Measurements from ENCODE around the gene FN1. TPM values are rescaled to one million over a fixed set of nuclear protein-coding genes. Genes with fewer than 3 reads are reported as not detected.

The FN1 gene
- total and polyA plus RNA-seq, 2 of the 8 experiments (the other 6 are each of a cell fraction or from before 2014, with no cell fraction given): 42.9 to 109 TPM

DNA sequence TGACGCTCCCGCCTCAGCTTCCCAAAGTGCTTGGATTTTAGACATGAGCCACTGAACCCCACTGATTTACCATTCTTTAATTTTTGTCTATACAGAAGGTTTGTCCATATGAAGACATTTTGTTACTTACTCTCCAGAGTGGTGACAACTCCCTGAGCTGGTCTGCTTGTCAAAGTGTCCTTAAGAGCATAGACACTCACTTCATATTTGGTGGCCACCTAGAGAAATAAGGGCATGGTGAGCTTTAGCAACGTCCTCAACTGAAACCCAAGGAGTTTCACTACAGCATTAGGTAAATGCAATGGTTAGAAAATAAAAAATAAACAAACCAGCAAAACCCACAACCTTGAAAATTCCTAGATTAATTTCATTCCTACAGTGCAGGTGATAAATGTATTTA lies 57.8 kb downstream of the FN1 start (continued):
- TF ChIP-seq, protein P1, sequence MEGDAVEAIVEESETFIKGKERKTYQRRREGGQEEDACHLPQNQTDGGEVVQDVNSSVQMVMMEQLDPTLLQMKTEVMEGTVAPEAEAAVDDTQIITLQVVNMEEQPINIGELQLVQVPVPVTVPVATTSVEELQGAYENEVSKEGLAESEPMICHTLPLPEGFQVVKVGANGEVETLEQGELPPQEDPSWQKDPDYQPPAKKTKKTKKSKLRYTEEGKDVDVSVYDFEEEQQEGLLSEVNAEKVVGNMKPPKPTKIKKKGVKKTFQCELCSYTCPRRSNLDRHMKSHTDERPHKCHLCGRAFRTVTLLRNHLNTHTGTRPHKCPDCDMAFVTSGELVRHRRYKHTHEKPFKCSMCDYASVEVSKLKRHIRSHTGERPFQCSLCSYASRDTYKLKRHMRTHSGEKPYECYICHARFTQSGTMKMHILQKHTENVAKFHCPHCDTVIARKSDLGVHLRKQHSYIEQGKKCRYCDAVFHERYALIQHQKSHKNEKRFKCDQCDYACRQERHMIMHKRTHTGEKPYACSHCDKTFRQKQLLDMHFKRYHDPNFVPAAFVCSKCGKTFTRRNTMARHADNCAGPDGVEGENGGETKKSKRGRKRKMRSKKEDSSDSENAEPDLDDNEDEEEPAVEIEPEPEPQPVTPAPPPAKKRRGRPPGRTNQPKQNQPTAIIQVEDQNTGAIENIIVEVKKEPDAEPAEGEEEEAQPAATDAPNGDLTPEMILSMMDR (IDR thresholded peaks at IDR 0.05; ENCODE audit: control extremely low read depth in 1 of 3, insufficient read depth in 1 of 3, low read depth in 1 of 3, low read length in 3 of 3): no peak
- TF ChIP-seq CHD1 (IDR thresholded peaks at IDR 0.05; ENCODE audit: low read depth, low read length) (no peak), CTBP2 (IDR thresholded peaks at IDR 0.05; ENCODE audit: borderline replicate concordance, insufficient read depth, insufficient read length, low read length) (no peak), KDM4A (IDR thresholded peaks at IDR 0.05; ENCODE audit: low read depth, low read length, severe bottlenecking) (no peak), SRF (IDR thresholded peaks at IDR 0.05; ENCODE audit: low read depth, low read length) (no peak), SIX5 (IDR thresholded peaks at IDR 0.05; ENCODE audit: low read depth, low read length) (no peak)
